Hematopoietic multipotent progenitor cell treated with erythropoietin and hydrocortisone succinate and interleukin-3 and kit ligand, for 6 days (in vitro differentiated cells): ENCODE results near the gene UBE4B.
"Not testable (repeated sequence)": the region's sequence is repeated elsewhere in the genome, so short reads cannot be mapped to it uniquely, and the experiment has no call there.

Source experiments
- DNase-seq: peaks from one replicate; pipeline ENCODE4 v3.0.0-alpha.2; 2015

Gene UBE4B

DNA sequence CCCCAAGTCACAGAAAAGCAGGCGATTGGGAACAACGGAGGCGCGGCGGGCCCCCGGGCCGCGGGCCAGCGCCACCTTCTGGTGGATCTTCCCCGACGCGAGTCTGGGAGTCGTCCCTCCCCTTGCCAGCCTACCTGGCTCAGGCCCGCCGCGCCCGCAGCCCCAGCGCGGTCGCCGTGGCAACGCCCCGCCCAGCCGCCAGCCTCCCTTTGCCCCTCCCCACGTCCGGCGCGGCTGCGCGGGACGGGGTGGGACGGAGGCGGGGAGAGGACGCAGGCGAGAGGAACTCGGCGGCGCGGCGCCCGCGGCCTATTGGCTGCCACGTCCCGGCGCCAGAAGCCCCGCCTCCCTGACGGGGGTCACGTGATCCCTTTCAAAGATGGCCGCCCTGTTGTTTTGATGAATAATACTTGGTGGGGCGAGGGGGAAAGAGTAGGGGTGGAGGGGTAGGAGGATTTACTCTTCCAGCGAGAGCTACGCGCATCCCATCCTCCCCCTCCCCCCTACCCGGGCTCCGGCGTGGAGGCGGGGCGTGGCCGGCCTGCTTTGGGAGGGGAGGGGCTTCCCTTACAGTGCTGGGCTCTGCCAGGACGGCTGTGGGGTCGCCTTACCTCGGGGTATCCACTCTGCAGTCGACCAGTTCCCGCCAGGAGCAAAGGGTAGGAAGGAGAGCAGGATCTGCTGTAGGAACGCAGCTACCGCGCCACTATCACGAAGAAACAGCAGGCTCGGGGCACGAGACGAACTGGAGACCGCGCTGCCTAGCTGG lies at the start of gene UBE4B:
Gene UBE4B (plus strand): TSS at position 369 of the 769 bp plus-strand sequence. CDS start 713 bp downstream, outside the sequence.
- peak; percentile 99 for DNase-seq

DNA sequence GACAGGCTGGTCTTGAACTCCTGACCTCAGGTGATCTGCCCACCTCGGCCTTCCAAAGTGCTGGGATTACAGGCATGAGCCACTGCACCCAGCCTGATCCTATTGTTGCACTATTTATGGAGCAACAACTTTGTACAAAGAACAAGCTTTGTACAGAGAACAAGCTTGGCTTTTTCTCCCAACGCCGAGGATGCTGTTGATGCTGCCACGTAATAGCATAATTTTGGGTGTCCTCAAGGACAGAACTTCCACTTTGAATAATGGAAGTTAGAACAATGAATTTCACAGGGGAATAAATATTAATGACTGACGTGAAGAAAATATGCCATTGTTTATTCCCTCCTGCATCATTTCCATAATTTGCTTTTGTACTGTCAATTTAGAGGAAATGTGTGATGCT lies 48.5 kb upstream of the UBE4B start:
- no peak for DNase-seq

DNA sequence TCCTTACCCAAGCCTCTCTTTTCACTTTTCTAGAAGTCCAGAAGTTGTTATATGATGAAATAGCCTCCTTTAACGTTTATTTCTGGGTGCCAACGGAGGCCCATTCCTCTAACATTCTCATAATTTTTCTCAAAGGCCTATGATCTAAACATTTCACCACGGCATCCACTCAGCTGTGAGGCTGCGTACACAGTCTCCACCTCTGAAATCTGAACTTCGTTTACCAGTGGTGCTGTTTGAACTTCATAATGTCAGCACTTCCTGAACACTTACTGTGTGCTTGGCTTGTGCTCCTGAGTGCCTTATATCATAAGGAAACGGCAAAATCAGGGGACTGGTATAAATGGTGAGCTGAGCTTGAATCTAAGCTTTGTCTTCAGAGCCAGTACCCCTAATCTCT lies 47.8 kb upstream of the UBE4B start:
- no peak for DNase-seq

DNA sequence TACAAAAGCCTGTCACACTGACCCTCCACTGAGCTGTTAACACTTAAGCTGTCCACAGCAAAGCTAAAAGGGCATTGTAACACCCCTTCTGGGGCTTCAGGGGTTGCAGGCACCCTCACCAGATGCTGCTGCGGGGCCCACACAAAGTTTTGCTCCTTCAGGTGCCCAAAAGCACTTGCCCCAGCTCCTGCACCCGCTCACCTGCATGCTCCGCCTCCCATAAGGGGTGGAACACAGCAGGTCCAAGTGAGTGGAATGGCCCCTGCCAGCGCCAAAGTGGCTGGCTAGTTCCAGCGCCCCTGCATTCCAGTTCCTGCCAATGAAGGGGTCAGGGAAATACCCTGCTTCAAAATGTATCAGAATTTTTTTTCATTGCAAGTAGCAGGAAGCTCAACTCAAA lies 43.0 kb upstream of the UBE4B start:
- no peak for DNase-seq

DNA sequence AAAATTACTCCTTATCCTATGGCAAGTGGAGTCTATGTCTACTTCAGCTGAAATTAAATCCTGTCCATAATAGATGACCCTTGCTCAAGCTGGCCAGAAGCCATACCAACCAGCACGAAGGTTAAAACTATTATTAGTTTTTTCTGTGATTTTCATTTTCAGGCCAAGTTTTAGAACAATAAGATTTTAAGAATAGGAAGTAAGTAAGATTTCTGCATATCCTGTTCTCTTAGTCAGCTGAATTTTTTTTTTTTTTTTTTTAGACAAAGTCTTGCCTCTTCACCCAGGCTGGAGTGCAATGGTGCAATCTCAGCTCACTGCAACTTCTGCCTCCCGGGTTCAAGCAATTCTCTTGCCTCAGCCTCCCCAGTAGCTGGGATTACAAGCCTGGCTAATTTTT lies 41.8 kb upstream of the UBE4B start:
- DNase-seq: no peak

DNA sequence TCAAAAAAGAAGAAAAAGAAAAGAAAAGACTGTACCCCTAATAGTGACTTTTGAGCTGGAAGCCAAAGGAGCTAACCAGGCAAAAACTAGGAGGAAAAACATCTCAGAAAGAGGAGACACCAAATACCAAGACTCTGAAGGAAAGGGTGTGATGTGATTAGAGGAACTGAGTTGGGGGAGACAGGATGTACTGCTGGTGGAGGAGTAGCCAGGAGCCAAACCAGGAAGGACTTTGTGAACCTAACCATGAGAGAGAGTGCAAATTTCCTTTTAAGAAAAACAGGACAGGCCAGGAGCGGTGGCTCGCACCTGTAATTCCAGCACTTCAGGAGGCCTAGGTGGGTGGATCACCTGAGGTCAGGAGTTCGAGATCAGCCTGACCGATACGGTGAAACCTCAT lies 39.8 kb upstream of the UBE4B start:
- DNase-seq: no peak

DNA sequence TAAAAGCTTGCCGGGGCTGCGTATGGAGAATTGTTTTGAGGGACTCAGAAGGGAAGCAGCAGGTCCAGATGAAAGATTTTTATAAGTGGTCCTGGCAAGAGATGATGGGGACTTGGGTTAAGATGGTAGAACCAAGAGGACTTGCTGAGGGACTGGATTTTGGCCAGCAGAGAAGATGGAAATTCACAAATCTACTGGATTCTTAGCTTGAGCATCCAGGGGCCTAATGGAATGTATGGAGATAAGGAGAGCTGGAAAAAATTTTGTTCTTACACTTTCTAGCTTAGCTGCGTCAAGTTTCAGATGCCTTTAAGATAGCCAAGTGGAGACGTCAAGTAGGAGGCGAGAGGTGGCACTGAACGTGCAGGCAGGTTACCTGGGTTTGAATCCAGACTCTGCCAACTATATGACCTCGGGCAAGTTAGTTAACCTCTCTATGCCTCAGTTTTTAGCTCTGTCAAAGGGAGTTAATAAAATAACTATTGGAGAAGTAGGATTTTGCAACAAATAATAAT lies 39.1 kb upstream of the UBE4B start:
- no peak for DNase-seq

DNA sequence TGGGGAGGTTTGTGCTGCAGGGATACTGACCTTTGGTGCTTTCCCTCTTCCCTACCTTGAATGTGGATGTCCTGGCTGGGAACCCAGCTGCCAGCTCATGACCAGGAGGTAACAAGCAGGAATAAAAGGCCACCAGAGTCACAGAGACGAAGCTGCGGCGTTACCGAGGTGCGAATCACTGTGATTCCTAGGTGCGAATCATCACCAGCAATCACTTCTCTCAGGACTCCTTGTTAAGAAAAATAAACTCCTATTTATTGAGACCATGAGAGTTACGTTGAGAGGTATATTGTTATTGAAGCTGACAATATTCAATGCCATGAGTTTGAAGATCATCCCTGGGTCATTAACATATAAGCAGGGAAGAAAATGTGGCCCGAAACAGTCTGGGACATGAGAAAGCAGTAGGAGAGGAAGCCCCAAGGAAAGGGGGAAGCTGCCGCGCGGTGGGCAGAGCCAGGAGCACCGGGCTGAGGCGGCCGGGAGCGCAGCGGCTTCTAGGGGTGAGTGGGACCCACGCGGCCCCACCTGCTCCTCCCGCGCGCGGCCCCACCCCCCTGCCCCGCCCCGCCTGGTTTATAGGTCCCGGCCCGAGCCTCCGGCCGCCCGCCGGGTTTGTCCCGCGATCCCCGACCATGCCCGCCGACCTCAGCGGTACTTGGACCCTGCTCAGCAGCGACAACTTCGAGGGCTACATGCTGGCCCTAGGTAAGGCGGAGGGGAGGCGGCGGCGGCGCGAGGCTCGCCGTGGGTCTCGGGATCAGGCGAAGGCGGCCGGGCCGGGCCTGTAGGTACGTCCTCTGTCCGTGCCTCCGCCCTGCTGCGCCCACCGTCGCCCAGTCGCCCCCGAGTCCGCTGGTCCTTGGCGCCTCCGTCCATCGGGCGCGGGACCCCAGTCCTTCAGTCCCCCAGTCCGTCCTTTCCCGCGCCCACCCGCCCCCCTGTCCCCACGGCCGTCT lies 35.9 kb upstream of the UBE4B start, which contains the start of gene RBP7:
Gene RBP7 (plus strand): TSS at position 605 of the 959 bp plus-strand sequence. CDS start 31 bp downstream, at position 636.
- peak; percentile 30 for DNase-seq

DNA sequence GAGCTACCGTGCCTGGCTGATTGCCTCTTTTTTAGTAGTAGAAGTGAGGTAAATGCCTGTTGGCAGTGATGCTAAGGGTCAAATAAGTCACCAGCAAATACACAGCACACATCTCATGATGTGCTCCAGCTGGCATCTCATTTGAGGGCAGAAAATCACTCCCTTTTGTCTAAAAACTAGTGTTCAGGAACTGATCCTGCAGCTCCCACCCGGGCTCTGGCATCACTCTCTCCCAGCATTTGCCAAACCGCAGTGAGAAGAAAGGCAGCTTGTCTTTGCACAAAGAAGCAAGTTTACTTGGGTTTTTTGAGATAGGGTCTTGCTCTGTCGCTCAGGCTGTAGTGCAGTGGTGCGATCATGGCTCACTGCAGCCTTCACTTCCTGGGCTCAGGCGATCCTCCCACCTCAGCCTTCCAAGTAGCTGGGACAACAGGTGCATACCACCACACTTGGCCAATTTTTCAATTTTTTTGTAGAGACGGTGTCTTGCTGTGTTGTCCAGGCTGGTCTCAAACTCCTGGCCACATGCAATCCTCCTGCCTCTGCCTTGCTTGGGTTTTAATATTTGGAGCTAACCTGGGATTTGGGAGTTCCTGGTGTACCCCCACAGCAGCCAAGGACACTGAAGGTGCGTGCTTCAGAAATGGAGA lies 31.6 kb upstream of the UBE4B start:
- DNase-seq: no peak

DNA sequence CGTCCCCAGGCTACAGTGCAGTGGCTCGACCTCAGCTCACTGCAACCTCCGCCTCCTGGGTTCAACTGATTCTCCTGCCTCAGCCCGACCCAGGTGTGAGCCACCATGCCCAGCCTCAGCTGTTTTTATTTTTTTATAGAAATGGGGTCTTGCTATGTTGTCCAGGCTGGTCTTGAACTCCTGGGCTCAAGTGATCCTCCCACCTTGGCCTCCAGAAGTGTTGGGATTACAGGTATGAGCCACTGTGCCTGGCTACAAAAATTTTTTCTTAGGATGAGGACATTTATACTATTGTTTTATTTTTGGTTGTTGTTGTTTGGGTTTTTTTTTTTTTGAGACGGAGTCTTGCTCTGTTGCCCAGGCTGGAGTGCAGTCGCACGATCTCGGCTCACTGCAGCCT lies 27.5 kb upstream of the UBE4B start:
- not testable (repeated sequence) for DNase-seq

DNA sequence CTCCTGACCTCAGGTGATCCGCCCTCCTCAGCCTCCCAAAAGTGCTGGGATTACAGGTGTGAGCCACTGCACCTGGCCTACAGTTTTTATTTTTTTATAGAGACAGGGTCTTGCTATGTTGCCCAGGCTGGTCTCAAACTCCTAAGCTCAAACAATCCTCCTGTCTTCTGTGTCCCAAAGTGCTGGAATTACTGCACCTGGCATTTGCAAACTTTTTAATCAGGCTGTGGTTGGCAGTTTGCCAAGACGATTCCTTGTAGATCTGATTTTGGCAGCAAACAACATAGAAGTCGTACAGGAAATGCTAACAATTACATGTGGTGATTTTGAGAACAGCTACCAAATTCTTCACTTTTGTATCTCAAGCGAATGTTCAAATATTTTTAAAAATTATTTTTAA lies 25.6 kb upstream of the UBE4B start:
- no peak for DNase-seq

DNA sequence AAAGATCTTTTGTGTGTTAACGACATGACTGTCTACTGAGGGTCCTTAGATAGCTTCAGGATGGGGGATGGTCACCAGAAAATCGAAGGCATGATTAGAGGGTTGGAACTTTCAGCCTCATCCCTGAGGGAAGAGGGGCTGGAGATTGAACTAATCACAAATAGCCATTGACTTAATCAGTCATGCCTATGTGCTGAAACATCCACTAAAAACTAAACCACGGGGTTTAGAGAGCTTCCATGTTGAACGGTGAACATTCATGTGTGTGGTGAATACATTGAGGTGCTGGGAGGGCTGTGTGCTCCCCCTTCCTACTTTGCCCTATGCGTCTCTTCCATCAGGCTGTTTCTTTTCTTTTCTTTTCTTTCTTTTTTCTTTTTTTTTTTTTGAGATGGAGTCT lies 18.7 kb upstream of the UBE4B start:
- no peak for DNase-seq

DNA sequence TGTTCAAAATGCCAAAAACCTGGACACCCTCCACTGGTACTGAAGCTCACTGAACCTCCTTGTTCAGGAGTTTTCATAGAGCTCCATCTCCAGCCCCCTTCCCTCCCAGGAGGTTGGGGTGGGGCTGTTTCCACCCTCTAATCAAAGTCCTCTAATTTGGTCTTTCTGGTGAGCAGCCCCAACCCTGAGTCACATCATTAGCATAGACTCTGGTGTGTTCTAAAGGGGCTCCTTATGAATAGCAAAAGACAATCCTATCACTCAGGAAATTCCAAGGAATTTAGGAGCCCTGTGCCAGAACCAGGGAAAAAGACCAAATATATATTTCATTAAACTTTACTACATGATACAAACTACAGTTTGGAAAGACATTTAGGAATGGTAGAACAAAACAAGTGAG lies 13.2 kb upstream of the UBE4B start:
- DNase-seq: no peak

DNA sequence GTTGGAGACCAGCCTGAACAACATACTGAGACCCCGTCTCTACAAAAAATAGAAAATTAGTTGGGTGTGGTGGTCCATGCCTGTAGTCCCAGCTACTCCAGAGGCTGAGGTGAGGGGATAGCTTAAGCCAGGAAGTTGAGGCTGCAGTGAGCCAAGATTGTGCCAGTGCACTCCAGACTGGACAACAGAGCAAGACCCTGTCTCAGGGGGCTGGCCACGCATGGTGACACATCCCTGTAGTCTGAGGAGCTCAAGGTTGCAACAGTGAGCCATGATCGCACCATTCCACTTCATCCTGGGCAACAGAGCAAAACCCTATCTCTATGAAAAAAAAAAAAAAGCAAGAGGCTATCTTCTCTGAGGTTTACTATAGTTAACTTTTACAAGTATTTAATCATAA lies 12.7 kb upstream of the UBE4B start:
- no peak for DNase-seq

DNA sequence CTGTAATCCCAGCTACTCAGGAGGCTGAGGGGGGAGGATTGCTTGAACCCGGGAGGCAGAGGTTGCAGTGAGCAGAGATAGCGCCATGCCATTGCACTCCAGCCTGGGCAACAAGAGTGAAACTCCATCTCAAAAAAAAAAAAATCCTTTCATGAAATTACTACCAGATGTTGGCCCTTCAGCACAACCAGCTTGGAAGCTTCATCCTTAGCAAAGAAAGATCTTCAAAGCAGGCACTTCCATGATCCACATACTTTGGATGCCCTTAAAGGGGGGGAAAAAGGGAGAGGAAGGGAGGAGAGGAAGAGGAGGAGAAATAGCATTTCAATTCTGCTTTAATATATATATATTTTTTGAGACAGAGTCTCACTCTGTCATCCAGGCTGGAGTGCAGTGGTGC lies 12.1 kb upstream of the UBE4B start:
- not testable (repeated sequence) for DNase-seq

DNA sequence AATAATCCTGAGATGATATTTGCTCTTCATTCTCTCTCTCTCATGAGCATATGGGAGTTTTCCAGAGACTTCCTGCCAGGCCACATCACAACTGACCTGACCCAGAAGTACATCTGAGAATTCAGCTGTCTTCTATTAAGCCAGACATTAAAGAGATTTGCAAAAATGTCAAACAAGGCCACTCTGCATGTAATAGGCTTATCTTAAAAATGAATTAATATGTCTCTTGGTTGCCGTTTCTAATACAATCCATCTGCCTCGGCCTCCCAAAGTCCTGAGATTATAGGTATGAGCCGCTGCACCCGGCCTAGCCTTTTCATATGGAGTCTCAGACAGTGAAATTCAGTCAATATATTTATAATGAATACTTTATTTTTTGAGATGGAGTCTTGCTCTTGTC lies 10.8 kb upstream of the UBE4B start:
- DNase-seq: not testable (repeated sequence)

DNA sequence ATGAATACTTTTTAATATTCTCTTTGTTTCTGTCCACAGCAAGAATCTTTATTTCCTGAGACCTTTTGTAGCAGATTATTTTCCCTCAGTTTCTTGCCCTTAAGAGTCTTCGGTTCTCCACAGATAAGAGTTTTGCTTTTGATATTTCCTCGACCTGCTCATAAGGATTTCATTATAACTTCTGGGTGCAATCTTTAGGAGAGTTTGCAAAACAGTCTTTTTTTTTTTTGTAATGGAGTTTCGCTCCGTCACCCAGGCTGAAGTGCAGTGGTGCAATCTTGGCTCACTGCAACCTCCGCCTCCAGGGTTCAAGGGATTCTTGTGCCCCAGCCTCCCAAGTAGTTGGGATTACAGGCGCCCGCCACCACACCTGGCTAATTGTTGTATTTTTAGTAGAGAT lies 10.1 kb upstream of the UBE4B start:
- no peak for DNase-seq

DNA sequence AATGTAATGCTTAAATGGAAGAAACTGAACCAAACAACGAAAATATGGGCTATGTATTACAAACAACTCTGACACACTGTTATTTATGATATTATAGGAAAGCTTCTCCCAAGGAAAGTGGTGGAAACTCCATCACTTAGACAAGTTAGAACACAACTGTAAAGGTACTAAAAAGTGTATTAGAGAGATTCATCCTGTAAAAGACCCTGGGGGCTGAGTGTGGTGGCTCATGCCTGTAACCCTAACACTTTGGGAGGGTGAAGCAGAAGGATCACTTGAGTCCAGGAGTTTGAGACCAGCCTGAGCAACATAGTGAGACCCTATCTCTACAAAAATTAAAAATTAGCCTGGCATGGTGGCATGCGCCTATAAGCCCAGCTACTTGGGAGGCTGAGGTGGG lies 7.4 kb upstream of the UBE4B start:
- DNase-seq: no peak

DNA sequence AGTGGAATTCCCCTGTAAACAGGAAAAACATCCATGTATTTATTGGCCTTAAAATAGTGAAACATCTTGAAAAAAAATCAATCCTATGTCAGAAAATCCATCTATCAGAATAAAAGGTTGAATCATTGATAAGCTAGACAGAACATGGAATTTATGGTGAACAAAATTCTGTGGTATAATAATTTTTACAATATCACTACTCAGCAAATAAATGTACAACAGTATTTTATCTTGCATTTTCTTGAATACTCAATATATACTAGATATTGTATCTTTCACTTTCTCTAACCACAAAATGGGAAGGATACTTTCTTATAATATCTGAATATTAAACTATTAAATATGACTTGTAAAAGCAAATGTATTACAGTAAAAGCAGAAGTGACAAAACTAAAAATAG lies 5.7 kb upstream of the UBE4B start:
- no peak for DNase-seq

DNA sequence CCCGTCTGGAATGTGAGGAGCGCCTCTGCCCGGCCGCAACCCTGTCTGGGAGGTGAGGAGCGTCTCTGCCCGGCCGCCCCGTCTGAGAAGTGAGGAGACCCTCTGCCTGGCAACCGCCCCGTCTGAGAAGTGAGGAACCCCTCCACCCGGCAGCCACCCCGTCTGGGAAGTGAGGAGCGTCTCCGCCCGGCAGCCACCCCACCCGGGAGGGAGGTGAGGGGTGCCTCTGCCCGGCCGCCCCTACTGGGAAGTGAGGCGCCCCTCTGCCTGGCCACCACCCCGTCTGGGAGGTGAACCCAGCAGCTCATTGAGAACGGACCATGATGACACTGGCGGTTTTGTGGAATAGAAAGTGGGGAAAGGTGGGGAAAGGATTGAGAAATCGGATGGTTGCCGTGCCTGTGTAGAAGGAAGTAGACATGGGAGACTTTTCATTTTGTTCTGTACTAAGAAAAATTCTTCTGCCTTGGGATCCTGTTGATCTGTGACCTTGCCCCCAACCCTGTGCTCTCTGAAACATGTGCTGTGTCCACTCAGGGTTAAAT lies 3.7 kb upstream of the UBE4B start:
- not testable (repeated sequence) for DNase-seq

DNA sequence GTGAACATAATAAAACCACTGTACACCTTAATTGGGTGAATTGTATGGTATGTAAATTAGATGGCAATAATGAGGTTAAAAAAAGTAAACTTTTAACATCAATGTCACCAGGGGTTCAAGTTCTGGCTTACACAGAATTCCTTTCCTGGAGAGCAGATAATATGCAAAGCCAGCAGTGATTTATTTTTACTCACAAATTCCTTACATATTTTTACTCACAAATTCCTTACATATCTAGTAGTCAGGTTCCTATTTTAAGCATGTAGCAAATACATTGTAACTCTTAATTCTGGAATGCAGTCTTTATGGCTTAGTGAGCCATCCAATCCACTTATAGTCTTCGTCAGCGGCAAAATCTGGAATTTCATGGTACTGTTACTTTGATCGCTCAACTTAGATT lies 1.3 kb upstream of the UBE4B start:
- DNase-seq: no peak

DNA sequence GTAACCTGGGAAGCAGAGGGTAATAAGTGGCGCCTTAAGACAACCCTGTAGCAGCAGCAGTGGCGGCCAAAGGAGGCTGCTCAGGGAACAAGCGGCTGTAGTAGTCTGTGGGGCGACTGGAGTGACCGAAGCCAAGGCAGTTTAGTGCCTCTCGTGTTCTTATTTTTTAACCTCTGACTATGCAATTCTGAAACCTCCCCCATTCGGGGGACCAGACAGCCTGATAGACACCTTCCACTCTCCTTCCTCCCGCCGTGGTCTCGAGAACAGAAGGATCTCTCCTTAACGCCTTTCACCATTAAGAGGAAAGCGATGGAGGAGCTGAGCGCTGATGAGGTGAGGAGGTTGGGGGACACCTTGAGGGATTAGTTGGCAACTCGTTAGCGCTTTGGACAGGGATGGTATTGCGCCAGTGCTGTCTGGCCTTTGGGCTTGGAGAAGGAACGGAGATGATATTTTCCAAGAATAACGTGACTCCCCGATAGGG lies 644 bp downstream of the UBE4B start:
- DNase-seq: peak; percentile 63

DNA sequence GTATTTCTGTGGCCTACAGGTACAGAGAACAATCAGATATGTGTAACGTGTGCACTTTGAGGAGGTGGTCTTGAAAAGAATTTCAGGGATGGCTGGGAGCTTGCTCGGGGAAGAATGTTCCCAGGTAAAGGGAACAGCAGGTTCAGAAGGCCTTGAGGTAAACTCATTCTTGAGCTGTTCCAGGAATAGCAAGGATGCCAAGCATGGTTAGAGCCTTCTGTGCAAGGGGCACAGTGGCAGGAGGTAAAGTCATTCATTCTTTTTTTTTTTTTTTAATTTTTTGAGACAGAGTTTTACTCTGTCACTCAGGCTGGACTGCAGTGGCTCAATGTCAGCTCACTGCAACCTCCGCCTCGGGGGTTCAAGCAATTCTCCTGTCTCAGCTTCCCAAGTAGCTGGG lies 10.0 kb downstream of the UBE4B start:
- no peak for DNase-seq
